GM21390 (cell line): ENCODE measurements around the gene DDX52.
"Not testable (repeated sequence)": the region's sequence is repeated elsewhere in the genome, so short reads cannot be mapped to it uniquely, and the experiment has no call there.

Source experiments
- ATAC-seq: cut with Tn5 transposase; IDR thresholded peaks from one replicate; pipeline ENCODE4 v1.9.1; 2021; ENCODE audit not compliant: unreplicated experiment

Gene DDX52

GRCh38 chr17:37643118-37643766, at the start of gene DDX52:
Gene DDX52, minus strand, starts transcription at chr17:37643446. Its CDS starts 26 bp downstream, at chr17:37643420.
- peak; percentile 79 for ATAC-seq

- no peak for ATAC-seq
Measured at GRCh38 chr17:37691807-37692206, 48.6 kb upstream of the DDX52 start.

- ATAC-seq: no peak
Measured at GRCh38 chr17:37689317-37689716, 46.1 kb upstream of the DDX52 start.

GRCh38 chr17:37683454-37683984, 40.3 kb upstream of the DDX52 start:
- no peak for ATAC-seq

GRCh38 chr17:37682007-37682406, 38.8 kb upstream of the DDX52 start:
- no peak for ATAC-seq

GRCh38 chr17:37679995-37680394, 36.7 kb upstream of the DDX52 start:
- not testable (repeated sequence) for ATAC-seq

- no peak for ATAC-seq
Measured at GRCh38 chr17:37678036-37678435, 34.8 kb upstream of the DDX52 start.

- no peak for ATAC-seq
Measured at GRCh38 chr17:37677021-37677420, 33.8 kb upstream of the DDX52 start.

GRCh38 chr17:37676115-37676925, 33.1 kb upstream of the DDX52 start:
- ATAC-seq: no peak

GRCh38 chr17:37674511-37674910, 31.3 kb upstream of the DDX52 start:
- ATAC-seq: no peak

- ATAC-seq: no peak
Measured at GRCh38 chr17:37673386-37673785, 30.1 kb upstream of the DDX52 start.

- ATAC-seq: no peak
Measured at GRCh38 chr17:37672548-37673078, 29.4 kb upstream of the DDX52 start.

- no peak for ATAC-seq
Measured at GRCh38 chr17:37671824-37672547, 28.7 kb upstream of the DDX52 start.

- ATAC-seq: no peak
Measured at GRCh38 chr17:37671028-37671823, 28.0 kb upstream of the DDX52 start.

- ATAC-seq: no peak
Measured at GRCh38 chr17:37667039-37667438, 23.8 kb upstream of the DDX52 start.

GRCh38 chr17:37664214-37664613, 21.0 kb upstream of the DDX52 start:
- no peak for ATAC-seq

- ATAC-seq: no peak
Measured at GRCh38 chr17:37662353-37662752, 19.1 kb upstream of the DDX52 start.

- ATAC-seq: no peak
Measured at GRCh38 chr17:37661400-37662014, 18.3 kb upstream of the DDX52 start.

- ATAC-seq: no peak
Measured at GRCh38 chr17:37659925-37660324, 16.7 kb upstream of the DDX52 start.

GRCh38 chr17:37657202-37657601, 14.0 kb upstream of the DDX52 start:
- ATAC-seq: no peak
